SIG-M5 treated with dmso at 0.1 percent for 504 hours (cell line): ENCODE data around the gene KRTAP3-2.
A peak's percentile ranks its signal among the peaks of the same experiment; 100 is the strongest.

ENCODE experiments used
- DNase-seq: peaks from one replicate; lab custom pipeline; 2025; ENCODE audit not compliant: unreplicated experiment; lab: John Stamatoyannopoulos, UW

The KRTAP3-2 gene

GRCh38 chr17:41012326-41013120 is 12.8 kb upstream of the KRTAP3-2 start:
- no peak for DNase-seq

- no peak for DNase-seq
Measured at GRCh38 chr17:41010441-41010840, 10.7 kb upstream of the KRTAP3-2 start.

GRCh38 chr17:41009936-41010335 is 10.2 kb upstream of the KRTAP3-2 start:
- DNase-seq: no peak

GRCh38 chr17:41009301-41009760 is 9.6 kb upstream of the KRTAP3-2 start:
- DNase-seq: peak; percentile 21

GRCh38 chr17:41008811-41009210 is 9.1 kb upstream of the KRTAP3-2 start, which contains the start of gene KRTAP3-1:
KRTAP3-1 (minus strand) TSS chr17:41009128; CDS start chr17:41009074, 54 bp downstream.
- no peak for DNase-seq

GRCh38 chr17:41004397-41004796 is 4.7 kb upstream of the KRTAP3-2 start:
- DNase-seq: no peak

- no peak for DNase-seq
Measured at GRCh38 chr17:41003926-41004325, 4.2 kb upstream of the KRTAP3-2 start.

- DNase-seq: no peak
Measured at GRCh38 chr17:41002814-41003213, 3.1 kb upstream of the KRTAP3-2 start.

GRCh38 chr17:41001795-41002194 is 2.1 kb upstream of the KRTAP3-2 start:
- DNase-seq: no peak

- DNase-seq: no peak
Measured at GRCh38 chr17:40997361-40997760, 2.3 kb downstream of the KRTAP3-2 start.

- DNase-seq: no peak
Measured at GRCh38 chr17:40996829-40997228, 2.9 kb downstream of the KRTAP3-2 start.

- no peak for DNase-seq
Measured at GRCh38 chr17:40995116-40995515, 4.6 kb downstream of the KRTAP3-2 start.

- DNase-seq: no peak
Measured at GRCh38 chr17:40993839-40994238, 5.9 kb downstream of the KRTAP3-2 start, which contains the start of gene KRTAP3-3. KRTAP3-3 (minus strand) TSS chr17:40994164; CDS start chr17:40994097, 67 bp downstream.

GRCh38 chr17:40993084-40993483 is 6.6 kb downstream of the KRTAP3-2 start:
- no peak for DNase-seq

- no peak for DNase-seq
Measured at GRCh38 chr17:40992666-40993065, 7.0 kb downstream of the KRTAP3-2 start.

GRCh38 chr17:40986920-40987319 is 12.8 kb downstream of the KRTAP3-2 start:
- DNase-seq: no peak

GRCh38 chr17:40984226-40984625 is 15.5 kb downstream of the KRTAP3-2 start, which contains the start of gene KRT40:
KRT40 (minus strand) TSS chr17:40984326; CDS start chr17:40984273, 53 bp downstream.
- no peak for DNase-seq

GRCh38 chr17:40981115-40981514 is 18.6 kb downstream of the KRTAP3-2 start:
- DNase-seq: no peak

- no peak for DNase-seq
Measured at GRCh38 chr17:40980596-40980995, 19.1 kb downstream of the KRTAP3-2 start.

- no peak for DNase-seq
Measured at GRCh38 chr17:40980117-40980516, 19.6 kb downstream of the KRTAP3-2 start.

GRCh38 chr17:40978575-40979151 is 21.0 kb downstream of the KRTAP3-2 start:
- DNase-seq: no peak

- no peak for DNase-seq
Measured at GRCh38 chr17:40975516-40975915, 24.2 kb downstream of the KRTAP3-2 start.
